GM19238 (cell line): ENCODE data around the gene SLC17A3.

Experiments used
- DNase-seq: peaks from one replicate; pipeline ENCODE4 v3.0.0; 2011; ENCODE audit warnings: low spot score; ENCODE audit not compliant: insufficient read length

Gene SLC17A3

GRCh38 chr6:25889877-25890853 is 16.1 kb upstream of the SLC17A3 start:
- no peak for DNase-seq

GRCh38 chr6:25888626-25889025 is 14.6 kb upstream of the SLC17A3 start:
- no peak for DNase-seq

- DNase-seq = no peak
Measured at GRCh38 chr6:25886066-25886465, 12.0 kb upstream of the SLC17A3 start.

GRCh38 chr6:25883991-25884390 is 9.9 kb upstream of the SLC17A3 start:
- DNase-seq = no peak

- DNase-seq = no peak
Measured at GRCh38 chr6:25883536-25883935, 9.5 kb upstream of the SLC17A3 start.

GRCh38 chr6:25882051-25882496 is 8.0 kb upstream of the SLC17A3 start:
- DNase-seq = peak; percentile 4

- DNase-seq = no peak
Measured at GRCh38 chr6:25880601-25881000, 6.6 kb upstream of the SLC17A3 start.

GRCh38 chr6:25878721-25879322 is 4.8 kb upstream of the SLC17A3 start:
- DNase-seq = no peak

GRCh38 chr6:25875926-25876602 is 2.0 kb upstream of the SLC17A3 start:
- no peak for DNase-seq

GRCh38 chr6:25875563-25875905 is 1.5 kb upstream of the SLC17A3 start:
- no peak for DNase-seq

- DNase-seq = no peak
Measured at GRCh38 chr6:25874822-25875562, 949 bp upstream of the SLC17A3 start.

GRCh38 chr6:25872814-25873213 is 1.2 kb downstream of the SLC17A3 start:
- no peak for DNase-seq

- no peak for DNase-seq
Measured at GRCh38 chr6:25869840-25870239, 4.2 kb downstream of the SLC17A3 start.

GRCh38 chr6:25868436-25869183 is 5.4 kb downstream of the SLC17A3 start:
- DNase-seq = no peak

GRCh38 chr6:25866011-25866410 is 8.0 kb downstream of the SLC17A3 start:
- DNase-seq = no peak

- DNase-seq = no peak
Measured at GRCh38 chr6:25863360-25863759, 10.7 kb downstream of the SLC17A3 start.

- no peak for DNase-seq
Measured at GRCh38 chr6:25862199-25862598, 11.8 kb downstream of the SLC17A3 start.

- no peak for DNase-seq
Measured at GRCh38 chr6:25852756-25853155, 21.3 kb downstream of the SLC17A3 start.

GRCh38 chr6:25851961-25852360 is 22.1 kb downstream of the SLC17A3 start:
- DNase-seq = no peak

- DNase-seq = no peak
Measured at GRCh38 chr6:25844518-25844917, 29.5 kb downstream of the SLC17A3 start.

- DNase-seq = no peak
Measured at GRCh38 chr6:25842526-25842925, 31.5 kb downstream of the SLC17A3 start.
